HG03139 (cell line): ENCODE measurements around the gene SMIM22.

ENCODE experiments used
- ATAC-seq: cut with Tn5 transposase; IDR thresholded peaks from one replicate; pipeline ENCODE4 v1.9.1; 2021; ENCODE audit not compliant: unreplicated experiment

Gene SMIM22

GRCh38 chr16:4814542-4815173 lies 19.5 kb downstream of the SMIM22 start:
- ATAC-seq: no peak

GRCh38 chr16:4820652-4821051 lies 25.5 kb downstream of the SMIM22 start:
- no peak for ATAC-seq

GRCh38 chr16:4825196-4825595 lies 30.0 kb downstream of the SMIM22 start:
- ATAC-seq: no peak

GRCh38 chr16:4826526-4826925 lies 31.4 kb downstream of the SMIM22 start:
- no peak for ATAC-seq

GRCh38 chr16:4826980-4827379 lies 31.8 kb downstream of the SMIM22 start:
- ATAC-seq: no peak

- ATAC-seq: no peak
Observed at GRCh38 chr16:4828567-4829321, 33.6 kb downstream of the SMIM22 start.

- no peak for ATAC-seq
Observed at GRCh38 chr16:4830408-4830807, 35.2 kb downstream of the SMIM22 start.

- no peak for ATAC-seq
Observed at GRCh38 chr16:4831616-4832015, 36.4 kb downstream of the SMIM22 start.

GRCh38 chr16:4832698-4833343 lies 37.7 kb downstream of the SMIM22 start:
- no peak for ATAC-seq

- no peak for ATAC-seq
Observed at GRCh38 chr16:4833584-4833983, 38.4 kb downstream of the SMIM22 start.

GRCh38 chr16:4836727-4837126 lies 41.6 kb downstream of the SMIM22 start:
- no peak for ATAC-seq

GRCh38 chr16:4837733-4838501 lies 42.7 kb downstream of the SMIM22 start:
- no peak for ATAC-seq

- ATAC-seq: no peak
Observed at GRCh38 chr16:4839942-4840341, 44.8 kb downstream of the SMIM22 start.

- ATAC-seq: no peak
Observed at GRCh38 chr16:4840984-4841383, 45.8 kb downstream of the SMIM22 start.
